Measurements from ENCODE around the gene PROS1. TPM values are rescaled to one million over a fixed set of nuclear protein-coding genes. Genes with fewer than 3 reads are reported as not detected.

Gene PROS1
- total and polyA plus RNA-seq, 2 donors (not counting 1 experiment from before 2014, with no cell fraction given): 0.03 TPM; not detected in 1

GRCh38 chr3:93989241-93989640, 15.5 kb upstream of the PROS1 start:
- ChIA-PET POLR2A (no interaction called here), CTCF (no interaction called here)
- Mint-ChIP-seq H3K27me3 (no peaks in the 10 kb centered on the region), H3K4me1 (no peaks in the 10 kb centered on the region), H3K27ac (no peak overlapping the region), H3K9me3 (ENCODE audit: insufficient read depth) (no peaks in the 10 kb centered on the region), H3K4me3 (no peak overlapping the region)
- TF ChIP-seq, protein P1, sequence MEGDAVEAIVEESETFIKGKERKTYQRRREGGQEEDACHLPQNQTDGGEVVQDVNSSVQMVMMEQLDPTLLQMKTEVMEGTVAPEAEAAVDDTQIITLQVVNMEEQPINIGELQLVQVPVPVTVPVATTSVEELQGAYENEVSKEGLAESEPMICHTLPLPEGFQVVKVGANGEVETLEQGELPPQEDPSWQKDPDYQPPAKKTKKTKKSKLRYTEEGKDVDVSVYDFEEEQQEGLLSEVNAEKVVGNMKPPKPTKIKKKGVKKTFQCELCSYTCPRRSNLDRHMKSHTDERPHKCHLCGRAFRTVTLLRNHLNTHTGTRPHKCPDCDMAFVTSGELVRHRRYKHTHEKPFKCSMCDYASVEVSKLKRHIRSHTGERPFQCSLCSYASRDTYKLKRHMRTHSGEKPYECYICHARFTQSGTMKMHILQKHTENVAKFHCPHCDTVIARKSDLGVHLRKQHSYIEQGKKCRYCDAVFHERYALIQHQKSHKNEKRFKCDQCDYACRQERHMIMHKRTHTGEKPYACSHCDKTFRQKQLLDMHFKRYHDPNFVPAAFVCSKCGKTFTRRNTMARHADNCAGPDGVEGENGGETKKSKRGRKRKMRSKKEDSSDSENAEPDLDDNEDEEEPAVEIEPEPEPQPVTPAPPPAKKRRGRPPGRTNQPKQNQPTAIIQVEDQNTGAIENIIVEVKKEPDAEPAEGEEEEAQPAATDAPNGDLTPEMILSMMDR (IDR thresholded peaks at IDR 0.05): no peak
- Histone ChIP-seq H4K20me1 (ENCODE audit: control insufficient read depth, insufficient read depth, low read length, poor library complexity, severe bottlenecking) (no peaks in the 10 kb centered on the region), H3K9me3 (ENCODE audit: control extremely low read depth in 1 of 3, control insufficient read depth in 2 of 3, insufficient read depth in 1 of 3, low read length in 2 of 3) (no peaks in the 10 kb centered on the region), H2AFZ (ENCODE audit: insufficient read depth, low read depth, low read length, poor library complexity, severe bottlenecking) (no peak overlapping the region), H3K4me3 (ENCODE audit: control extremely low read depth in 1 of 5, extremely low read depth in 1 of 5, insufficient read depth in 1 of 5, low read depth in 2 of 5, low read length in 4 of 5) (no peak overlapping the region), H3K27me3 (replicated peaks in 1 of 4; ENCODE audit: control extremely low read depth in 1 of 4, control insufficient read depth in 3 of 4, insufficient read depth in 4 of 4, low read length in 3 of 4) (no peaks in the 10 kb centered on the region), H3K4me2 (replicated peaks; ENCODE audit: low read depth, low read length, poor library complexity, severe bottlenecking) (no peak overlapping the region), H3K4me1 (ENCODE audit: control insufficient read depth in 2 of 2, insufficient read depth in 2 of 2, low read length in 2 of 2) (no peaks in the 10 kb centered on the region), H3K27ac (ENCODE audit: low read length in 2 of 2) (no peak overlapping the region), H3K9ac (ENCODE audit: low read length) (no peak overlapping the region), H3K36me3 (replicated peaks in 1 of 2; ENCODE audit: control extremely low read depth in 1 of 2, control insufficient read depth in 1 of 2, extremely low read depth in 1 of 2, insufficient read depth in 2 of 2, low read length in 1 of 2) (no peaks in the 10 kb centered on the region), H3K79me2 (ENCODE audit: control insufficient read depth, insufficient read depth, low read length) (peaks cover 3% of the 10 kb centered on the region)
- intact Hi-C loops (cut with micrococcal nuclease): no loop called here
- 100% methylated on average over 3 of the region's 3 CpGs for WGBS (ENCODE audit: insufficient coverage)
- no peak for DNase-seq
- ATAC-seq (ENCODE audit: low read depth): no peak

- no peak for ATAC-seq (ENCODE audit: low read depth)
- no peak overlapping the region for H3K4me3 ChIP-seq (ENCODE audit: control extremely low read depth in 1 of 5, extremely low read depth in 1 of 5, insufficient read depth in 1 of 5, low read depth in 2 of 5, low read length in 4 of 5)
- no peak overlapping the region for H3K9ac ChIP-seq (ENCODE audit: low read length)
- H3K27me3 Mint-ChIP-seq: no peaks in the 10 kb centered on the region
- H3K9me3 Mint-ChIP-seq (ENCODE audit: insufficient read depth): no peaks in the 10 kb centered on the region
- no peaks in the 10 kb centered on the region for H4K20me1 ChIP-seq (ENCODE audit: control insufficient read depth, insufficient read depth, low read length, poor library complexity, severe bottlenecking)
- H3K4me2 ChIP-seq (replicated peaks; ENCODE audit: low read depth, low read length, poor library complexity, severe bottlenecking): no peak overlapping the region
- no peak for DNase-seq
- H3K4me1 Mint-ChIP-seq: no peaks in the 10 kb centered on the region
- no peaks in the 10 kb centered on the region for H3K27me3 ChIP-seq (replicated peaks in 1 of 4; ENCODE audit: control extremely low read depth in 1 of 4, control insufficient read depth in 3 of 4, insufficient read depth in 4 of 4, low read length in 3 of 4)
- no peak overlapping the region for H3K4me3 Mint-ChIP-seq
- H3K27ac Mint-ChIP-seq: no peak overlapping the region
- WGBS (ENCODE audit: insufficient coverage): over 99% methylated on average over 9 of the region's 9 CpGs
- ChIA-PET POLR2A (no interaction called here), CTCF (no interaction called here)
- no peaks in the 10 kb centered on the region for H3K9me3 ChIP-seq (ENCODE audit: control extremely low read depth in 1 of 3, control insufficient read depth in 2 of 3, insufficient read depth in 1 of 3, low read length in 2 of 3)
- intact Hi-C loops (cut with micrococcal nuclease): no loop called here
- H3K27ac ChIP-seq (ENCODE audit: low read length in 2 of 2): no peak overlapping the region
- no peaks in the 10 kb centered on the region for H3K36me3 ChIP-seq (replicated peaks in 1 of 2; ENCODE audit: control extremely low read depth in 1 of 2, control insufficient read depth in 1 of 2, extremely low read depth in 1 of 2, insufficient read depth in 2 of 2, low read length in 1 of 2)
- peaks cover 3% of the 10 kb centered on the region for H3K79me2 ChIP-seq (ENCODE audit: control insufficient read depth, insufficient read depth, low read length)
- no peak for TF ChIP-seq EZH2 (IDR thresholded peaks at IDR 0.05; ENCODE audit: borderline replicate concordance, insufficient read depth, low read depth, low read length, poor library complexity, severe bottlenecking)
- TF ChIP-seq, protein P1 (IDR thresholded peaks at IDR 0.05): no peak
- H3K4me1 ChIP-seq (ENCODE audit: control insufficient read depth in 2 of 2, insufficient read depth in 2 of 2, low read length in 2 of 2): no peaks in the 10 kb centered on the region
- no peak overlapping the region for H2AFZ ChIP-seq (ENCODE audit: insufficient read depth, low read depth, low read length, poor library complexity, severe bottlenecking)
Observed at GRCh38 chr3:93988764-93989163, 15.1 kb upstream of the PROS1 start.
